ENCODE results near the gene ANKRD55.
"Not testable (repeated sequence)": the region's sequence is repeated elsewhere in the genome, so short reads cannot be mapped to it uniquely, and the experiment has no call there.

Gene ANKRD55

GRCh38 chr5:56168066-56168478 lies 65.1 kb downstream of the ANKRD55 start:
- DNase-seq (ENCODE audit: low spot score) = no peak

- DNase-seq (ENCODE audit: low spot score) = no peak
These were observed 65.6 kb downstream of the ANKRD55 start for GRCh38 chr5:56167519-56167918.

GRCh38 chr5:56166671-56167385 lies 66.3 kb downstream of the ANKRD55 start:
- no peak for DNase-seq (ENCODE audit: low spot score)

- DNase-seq (ENCODE audit: low spot score) = peak; percentile 90
These were observed 68.8 kb downstream of the ANKRD55 start for GRCh38 chr5:56164376-56164775.

- DNase-seq (ENCODE audit: low spot score) = no peak
These were observed 71.2 kb downstream of the ANKRD55 start for GRCh38 chr5:56161927-56162326.

GRCh38 chr5:56161439-56161823 lies 71.7 kb downstream of the ANKRD55 start:
- no peak for DNase-seq (ENCODE audit: low spot score)

- DNase-seq (ENCODE audit: low spot score) = no peak
These were observed 72.2 kb downstream of the ANKRD55 start for GRCh38 chr5:56160723-56161438.

- no peak for DNase-seq (ENCODE audit: low spot score)
These were observed 73.6 kb downstream of the ANKRD55 start for GRCh38 chr5:56159521-56159947.

- DNase-seq (ENCODE audit: low spot score) = no peak
These were observed 74.7 kb downstream of the ANKRD55 start for GRCh38 chr5:56158331-56158960.

- DNase-seq (ENCODE audit: low spot score) = not testable (repeated sequence)
These were observed 75.9 kb downstream of the ANKRD55 start for GRCh38 chr5:56157191-56157621.

- DNase-seq (ENCODE audit: low spot score) = peak; percentile 69
These were observed 76.4 kb downstream of the ANKRD55 start for GRCh38 chr5:56156585-56157190.

GRCh38 chr5:56155992-56156584 lies 77.0 kb downstream of the ANKRD55 start:
- DNase-seq (ENCODE audit: low spot score) = peak; percentile 91

GRCh38 chr5:56154732-56155484 lies 78.2 kb downstream of the ANKRD55 start:
- DNase-seq (ENCODE audit: low spot score) = no peak

- DNase-seq (ENCODE audit: low spot score) = no peak
These were observed 80.7 kb downstream of the ANKRD55 start for GRCh38 chr5:56152437-56152836.

- not testable (repeated sequence) for DNase-seq (ENCODE audit: low spot score)
These were observed 82.4 kb downstream of the ANKRD55 start for GRCh38 chr5:56150756-56151155.

GRCh38 chr5:56148453-56148971 lies 84.6 kb downstream of the ANKRD55 start:
- no peak for DNase-seq (ENCODE audit: low spot score)

- peak; percentile 73 for DNase-seq (ENCODE audit: low spot score)
These were observed 85.4 kb downstream of the ANKRD55 start for GRCh38 chr5:56147659-56148230.

GRCh38 chr5:56147106-56147505 lies 86.0 kb downstream of the ANKRD55 start:
- no peak for DNase-seq (ENCODE audit: low spot score)

GRCh38 chr5:56146674-56147073 lies 86.5 kb downstream of the ANKRD55 start:
- no peak for DNase-seq (ENCODE audit: low spot score)

GRCh38 chr5:56145511-56145910 lies 87.6 kb downstream of the ANKRD55 start:
- DNase-seq (ENCODE audit: low spot score) = no peak

GRCh38 chr5:56145106-56145505 lies 88.0 kb downstream of the ANKRD55 start:
- DNase-seq (ENCODE audit: low spot score) = no peak
